ENCODE results near the gene UBTF.
A peak's percentile ranks its signal among the peaks of the same experiment; 100 is the strongest.

Gene UBTF

DNA sequence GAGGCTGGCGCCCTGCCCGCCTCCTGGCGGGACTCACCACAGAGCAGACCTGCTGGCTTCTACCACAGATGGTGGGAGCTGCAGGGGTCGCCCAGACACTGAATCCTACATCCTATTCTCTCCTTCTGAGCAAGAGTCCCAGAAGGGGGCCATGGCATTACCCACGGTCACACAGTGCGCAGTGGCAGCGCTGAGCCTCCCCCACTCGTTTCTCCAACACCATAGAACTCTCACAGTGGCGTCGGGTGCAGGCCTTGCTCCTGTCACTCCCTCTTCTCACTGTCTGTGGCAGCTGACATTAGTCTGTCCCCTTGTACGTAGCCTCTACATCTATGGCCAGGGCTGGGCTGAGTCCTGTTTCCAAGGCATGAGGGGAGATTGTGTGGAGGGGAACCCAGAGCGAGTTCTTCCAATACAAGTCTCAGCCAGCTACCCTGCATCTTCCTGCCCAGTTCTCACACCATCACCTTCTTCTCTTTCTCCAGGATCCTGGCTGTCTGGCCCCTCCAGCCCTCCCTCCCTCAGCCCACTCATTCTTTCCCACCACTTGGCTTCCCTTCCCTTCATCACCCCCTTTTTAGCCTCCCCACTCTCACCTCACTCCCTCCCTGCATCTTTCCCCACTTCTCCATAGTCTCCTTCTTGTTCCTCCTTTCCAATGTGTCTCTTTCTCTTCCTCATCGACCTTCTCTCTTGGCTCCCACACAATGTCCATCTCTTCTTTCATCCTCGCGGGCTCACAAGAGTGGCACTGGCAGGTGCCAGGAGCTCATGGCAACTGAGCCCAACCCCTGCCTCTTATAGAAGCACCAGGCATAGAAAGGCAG is 5.9 kb downstream of the UBTF start:
- DNase-seq, result no peak

DNA sequence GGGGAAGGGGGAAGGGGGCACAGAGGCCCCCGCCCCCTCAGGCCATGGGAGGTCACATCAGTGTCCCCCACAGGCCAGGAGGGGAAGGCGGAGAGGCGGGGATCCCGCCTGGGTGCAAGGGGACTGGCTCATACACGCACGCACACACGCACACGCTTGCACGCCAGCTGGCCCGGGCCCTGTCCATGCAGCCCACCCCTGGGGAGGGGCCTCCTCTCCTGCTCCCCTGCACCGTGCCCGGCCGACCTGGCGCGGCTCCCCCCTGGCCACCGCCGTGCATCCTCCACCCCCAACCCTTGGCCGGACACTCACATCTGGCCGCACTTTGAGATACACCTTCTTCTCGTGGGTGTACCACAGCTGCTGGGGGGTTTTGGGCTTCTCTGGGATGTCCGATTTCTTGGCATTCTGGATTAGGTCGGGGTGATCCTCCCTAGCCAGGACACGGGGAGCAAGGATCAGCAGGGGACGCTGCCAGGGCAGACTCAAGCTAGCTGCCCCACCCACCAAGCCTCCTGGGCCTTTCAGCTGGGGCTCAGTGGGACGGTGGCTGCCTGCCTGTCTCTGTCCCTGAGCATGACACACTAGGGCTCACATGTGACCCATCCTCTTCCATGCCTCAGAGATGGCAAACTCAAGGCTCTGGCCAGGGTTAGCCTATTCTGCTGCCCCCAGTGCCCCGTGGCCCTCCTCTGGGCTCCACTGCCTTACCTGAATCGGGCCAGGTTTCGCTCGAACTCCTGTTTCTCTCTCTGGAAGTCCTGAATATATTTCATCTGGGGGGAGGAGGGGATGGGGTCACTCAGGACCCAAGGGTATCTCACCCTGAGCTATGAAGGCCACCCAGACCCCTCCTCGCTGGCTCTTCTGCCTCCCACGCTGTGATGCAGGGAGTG is 6.7 kb downstream of the UBTF start:
- no peak for DNase-seq

DNA sequence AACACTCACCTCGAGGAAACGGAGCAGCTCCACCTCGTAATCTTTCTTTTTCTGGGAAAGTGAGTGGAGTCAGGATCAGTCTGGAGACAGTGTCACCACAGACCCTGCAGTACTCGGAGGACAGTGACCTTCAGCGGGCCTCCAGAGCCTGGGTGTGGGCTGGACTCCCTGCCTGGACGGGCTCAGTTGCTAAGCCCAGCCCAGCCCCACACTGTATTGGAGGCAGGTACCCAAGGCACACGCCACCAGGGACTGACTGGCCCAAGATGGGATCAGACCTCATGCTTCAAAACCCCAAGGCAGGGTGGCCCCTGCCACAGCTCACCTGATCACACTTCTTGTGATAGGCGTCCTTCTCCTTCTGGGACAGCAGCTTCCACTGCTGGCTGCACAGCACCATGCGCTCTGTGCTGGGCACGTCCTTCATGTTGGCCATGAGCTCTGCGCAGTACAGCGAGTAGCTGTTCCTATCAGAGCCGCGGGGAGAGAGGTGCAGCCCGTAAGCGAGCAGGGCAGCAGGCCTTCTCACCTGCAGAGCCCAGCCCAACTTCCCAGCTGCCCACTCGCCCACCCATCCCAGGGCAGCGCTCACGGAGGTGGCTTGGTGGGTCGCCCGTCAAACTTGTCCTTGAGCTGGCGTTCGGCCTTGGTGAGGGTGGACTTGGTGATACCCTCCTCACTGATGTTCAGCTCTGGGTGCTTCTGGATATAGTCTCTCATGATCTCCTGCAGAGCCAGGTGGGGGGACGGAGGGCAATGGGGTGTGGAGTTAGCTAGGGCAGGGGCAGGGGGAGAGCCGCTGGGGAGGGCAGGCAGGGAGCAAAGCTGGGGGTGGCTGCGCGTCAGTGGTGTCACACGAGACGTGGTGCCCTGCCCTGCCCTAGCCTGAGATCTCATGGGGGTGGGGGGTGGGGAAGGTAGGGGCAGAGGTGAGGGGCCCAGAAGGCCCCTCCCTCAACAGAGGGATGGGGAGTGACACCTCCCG is 7.9 kb downstream of the UBTF start:
- no peak for DNase-seq

DNA sequence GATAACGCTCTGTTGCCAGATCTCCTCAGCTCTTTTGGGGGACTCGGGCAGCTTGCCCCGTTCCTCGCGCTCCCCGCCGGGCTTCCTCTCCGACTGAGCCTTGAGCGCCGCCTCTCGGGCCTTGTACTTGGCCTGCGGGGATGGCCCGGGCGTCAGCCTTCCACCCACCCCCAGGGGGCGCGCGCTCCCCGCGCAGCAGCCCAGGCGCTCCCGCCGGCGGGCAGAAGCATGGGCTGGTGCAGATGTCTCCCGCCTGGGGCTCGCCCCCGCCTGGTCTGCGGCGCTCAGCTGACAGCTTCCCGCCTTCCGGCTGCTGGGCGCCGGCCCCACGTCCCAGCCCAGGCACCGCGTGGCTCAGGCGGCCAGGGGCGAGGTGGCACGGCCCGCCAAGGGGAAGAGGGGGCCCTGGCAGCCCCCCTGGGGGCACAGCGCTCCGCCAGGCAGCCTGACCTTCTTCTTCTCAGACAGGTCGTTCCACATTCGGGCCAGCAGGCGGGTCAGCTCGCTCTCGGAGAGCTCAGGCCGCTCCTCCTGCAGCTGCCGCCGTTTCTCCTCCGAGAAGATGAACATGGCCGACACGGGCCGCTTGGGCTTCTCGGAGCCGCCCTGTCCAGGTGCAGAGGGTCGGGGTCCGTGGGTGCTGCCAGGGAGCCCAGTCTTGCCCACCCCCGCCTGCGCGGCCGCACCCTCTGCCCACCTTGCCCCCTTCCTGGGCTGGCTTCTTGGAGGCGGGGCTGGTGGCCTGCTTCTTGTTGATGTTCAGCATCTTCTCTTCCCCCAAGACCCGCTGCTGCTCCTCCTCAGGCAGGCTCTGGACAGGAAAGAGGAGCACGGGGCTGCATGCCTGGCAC is 8.9 kb downstream of the UBTF start:
- no peak for DNase-seq

GRCh38 chr17:44209786-44210341 is 9.6 kb downstream of the UBTF start:
- no peak for DNase-seq

GRCh38 chr17:44207743-44208142 is 11.7 kb downstream of the UBTF start:
- DNase-seq, result no peak

GRCh38 chr17:44207319-44207718 is 12.2 kb downstream of the UBTF start:
- no peak for DNase-seq

- DNase-seq, result no peak
These were observed 12.7 kb downstream of the UBTF start for GRCh38 chr17:44206825-44207155.

DNA sequence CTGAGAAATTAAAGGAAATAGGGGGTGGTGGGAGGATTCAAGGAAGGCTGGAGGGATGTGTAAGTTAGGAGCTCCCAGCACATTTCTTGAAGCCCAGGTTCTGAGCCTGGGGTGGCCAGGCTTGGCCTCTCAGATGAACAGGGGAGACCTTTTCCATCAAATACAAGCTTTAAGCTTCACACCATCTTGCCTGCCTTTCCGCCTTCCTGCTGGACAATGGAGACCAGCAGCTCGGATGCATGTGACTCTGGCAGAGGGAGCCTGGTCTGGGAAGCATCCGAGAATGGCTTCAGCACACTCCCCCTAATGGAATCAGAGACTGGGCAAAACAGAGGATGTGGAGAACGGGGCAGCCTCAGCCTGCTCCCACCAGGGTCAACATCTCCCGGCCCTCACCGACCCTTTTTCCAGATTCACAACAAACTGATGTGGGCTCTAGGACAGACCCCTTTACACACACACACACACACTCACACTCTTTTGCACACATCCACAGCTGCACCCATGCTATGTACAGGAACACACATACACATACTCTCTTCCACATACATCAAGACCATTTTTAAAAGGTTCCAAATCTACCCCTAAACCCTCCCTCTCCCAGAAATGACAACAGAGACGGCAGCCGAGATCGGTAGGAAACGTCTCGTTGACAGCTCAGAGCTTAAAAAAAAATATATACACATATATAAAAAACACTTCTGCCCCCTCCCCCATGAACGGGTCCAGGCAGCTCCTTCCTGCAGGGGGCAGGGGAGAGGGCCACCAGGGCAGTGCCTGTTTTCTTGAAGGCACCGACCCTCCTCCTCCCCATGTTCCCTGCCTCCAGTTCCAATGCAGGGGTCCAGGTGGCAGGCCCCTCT is 13.3 kb downstream of the UBTF start:
- DNase-seq, result no peak

DNA sequence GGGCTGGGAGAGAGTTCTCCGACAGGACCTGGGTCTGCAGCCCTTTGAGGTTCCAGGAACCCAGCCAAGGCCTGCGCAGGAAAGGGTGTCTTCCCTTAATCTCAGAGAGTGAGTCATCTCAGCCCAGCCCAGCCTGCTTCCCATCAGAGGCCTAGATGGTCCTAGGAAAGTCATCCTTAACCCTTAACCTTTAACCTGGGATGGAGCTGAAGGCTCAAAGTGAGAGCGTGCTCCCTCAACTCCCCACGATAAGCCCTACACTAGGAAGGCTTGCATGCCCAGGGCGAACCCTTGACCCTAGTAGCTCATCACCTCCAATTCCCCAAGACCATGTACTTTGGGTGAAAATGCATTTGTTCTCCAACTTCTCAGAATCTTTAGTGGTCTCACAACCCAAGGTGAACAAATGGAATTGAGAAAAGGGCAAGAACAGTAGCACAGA is 15.0 kb downstream of the UBTF start:
- no peak for DNase-seq

DNA sequence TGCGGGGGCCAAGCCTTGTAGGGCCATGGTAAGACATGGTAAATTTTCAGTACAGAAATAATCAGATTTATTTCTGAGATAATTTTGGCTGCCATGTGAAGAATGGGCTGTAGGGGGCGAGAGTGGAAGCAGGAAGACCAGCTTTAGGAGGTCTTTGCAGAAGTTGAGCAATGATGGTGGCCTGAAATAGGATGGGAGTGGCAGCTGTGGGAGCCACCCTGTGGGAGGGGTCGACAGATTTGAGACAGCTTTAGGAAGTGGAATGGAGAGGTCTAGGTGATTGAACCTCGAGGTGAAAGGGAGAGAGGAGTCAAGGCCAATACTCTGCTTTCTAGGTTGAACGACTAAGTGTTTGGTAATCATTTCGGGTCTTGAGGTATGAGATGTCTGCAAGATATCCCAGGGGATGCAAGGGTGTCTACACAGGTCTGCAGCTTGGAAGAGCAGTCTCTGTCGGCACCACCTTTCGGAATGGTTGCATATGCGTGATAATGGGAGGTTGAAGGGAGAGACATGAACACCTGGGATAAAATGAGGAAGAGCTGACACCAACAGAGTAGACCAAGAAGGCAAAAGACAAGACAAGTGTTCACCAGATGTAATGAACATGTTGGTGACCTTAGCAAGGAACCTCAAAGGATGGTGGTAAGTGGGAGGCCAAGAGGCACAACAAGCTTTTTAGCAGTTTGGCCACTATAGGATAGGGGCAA is 15.6 kb downstream of the UBTF start:
- DNase-seq, result no peak

- DNase-seq, result no peak
These were observed 16.7 kb downstream of the UBTF start for GRCh38 chr17:44202756-44203155.

- no peak for DNase-seq
These were observed 18.9 kb downstream of the UBTF start for GRCh38 chr17:44200478-44201155.

DNA sequence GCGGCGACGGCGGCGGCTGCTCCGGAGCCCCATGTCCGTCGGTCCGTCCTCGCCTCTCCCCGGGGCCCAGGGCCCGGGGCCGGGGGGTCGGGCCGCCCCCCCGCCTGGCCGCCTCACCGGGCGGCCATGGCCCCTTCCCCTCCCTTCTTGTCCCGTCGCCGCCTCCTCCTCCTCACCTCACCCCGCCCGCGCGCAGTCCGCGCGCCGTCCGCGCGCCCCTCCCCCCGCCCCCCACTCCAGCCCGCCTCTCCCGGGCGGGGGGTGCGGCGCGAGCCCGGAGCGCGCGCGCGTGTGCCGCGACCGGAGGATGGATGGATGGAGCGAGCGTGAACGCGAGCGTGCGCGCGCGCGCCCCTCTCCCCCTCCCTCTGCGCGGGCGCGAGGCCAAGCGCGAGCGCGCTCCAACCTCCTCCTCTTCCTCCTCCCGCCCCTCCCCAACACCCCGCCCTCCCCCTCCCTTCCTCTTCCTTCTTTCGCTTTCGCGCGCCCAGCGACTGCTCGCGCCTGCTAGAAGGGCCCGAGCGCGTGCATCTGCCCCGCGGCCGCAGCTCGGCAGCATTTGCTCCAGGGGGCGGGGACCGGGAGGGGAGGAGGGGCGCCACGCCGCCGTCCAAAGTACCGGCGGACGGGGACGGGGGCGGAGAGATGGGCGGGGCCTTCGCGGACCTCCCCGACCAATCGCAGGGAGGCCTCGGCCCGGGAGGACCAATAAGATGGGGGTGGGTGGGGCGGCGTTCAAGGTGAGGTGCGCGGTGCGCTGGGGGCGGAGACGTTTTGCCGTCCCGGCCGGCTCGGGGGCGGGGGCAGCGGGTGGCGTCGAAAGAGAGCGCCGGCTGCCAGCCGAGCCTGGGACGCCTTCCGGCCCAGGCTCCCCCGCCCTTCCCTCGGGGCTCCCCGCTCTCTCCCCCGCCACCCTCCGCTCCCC is 19.7 kb downstream of the UBTF start, which contains the start of gene ATXN7L3:
Gene ATXN7L3, minus strand, starts transcription at position 332 of the 925 bp plus-strand sequence. CDS start 1,814 bp downstream, outside the sequence.
- DNase-seq, result peak; percentile 89

DNA sequence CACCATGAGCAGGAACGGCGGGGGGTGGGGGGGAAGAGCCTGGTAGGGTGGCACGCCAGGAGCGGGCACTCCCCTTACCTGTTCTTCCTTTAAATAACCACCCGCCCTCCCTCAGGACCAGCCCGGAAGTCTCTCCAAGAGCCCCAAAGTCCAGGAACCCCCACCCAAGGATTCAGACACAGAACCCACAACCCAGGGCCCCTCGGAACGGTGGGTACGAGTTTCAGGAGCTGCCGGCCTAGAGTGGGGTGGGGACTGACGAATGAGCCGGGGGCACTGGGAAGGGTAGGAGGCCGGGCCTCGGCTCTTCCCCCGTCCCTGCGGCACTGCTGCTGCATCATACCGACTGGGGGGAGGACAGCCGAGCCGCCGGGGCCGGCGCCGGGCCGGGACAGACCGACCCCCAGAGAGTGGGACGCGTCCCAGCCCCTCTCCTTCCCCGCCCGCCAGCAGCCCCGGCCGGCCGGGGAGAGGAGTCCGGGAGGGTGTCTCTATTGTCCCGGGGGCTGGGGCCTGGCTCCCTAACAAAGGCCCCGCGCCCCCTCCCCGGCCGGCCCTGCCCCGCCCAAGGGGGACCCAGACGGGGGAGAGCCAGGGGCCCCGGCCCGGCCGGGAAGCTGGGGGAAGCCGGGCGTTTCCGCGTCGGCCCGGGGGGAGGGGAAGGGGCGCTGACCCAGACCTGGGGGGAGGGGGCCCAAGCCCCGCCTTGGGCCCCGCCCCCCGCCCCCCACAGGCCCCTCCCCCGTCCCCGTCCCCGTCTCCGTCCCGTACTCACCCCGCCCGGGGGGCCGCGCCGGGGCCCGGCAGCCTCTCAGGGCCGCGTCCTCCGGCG is 20.5 kb downstream of the UBTF start:
- no peak for DNase-seq

- no peak for DNase-seq
These were observed 21.3 kb downstream of the UBTF start for GRCh38 chr17:44197980-44198720.

Measured in cortex of kidney (tissue), 1 donor.